ENCODE measurements around the gene HBS1L. TPM values are rescaled to one million over a fixed set of nuclear protein-coding genes. Genes with fewer than 3 reads are reported as not detected.

Gene HBS1L
- total and polyA plus RNA-seq, 10 of the 15 experiments (the other 5 are each of a cell fraction or from before 2014, with no cell fraction given): 58.7 to 142 (median 78.8) TPM

GRCh38 chr6:135084001-135084915 is 29.6 kb upstream of the HBS1L start:
- BruUV-seq (replicated peaks): no TSS peak
- H3K4me2 ChIP-seq (ENCODE audit: control insufficient read depth, insufficient read depth): no peak overlapping the region
- no peak overlapping the region for H3K4me3 ChIP-seq
- H3K9ac ChIP-seq (ENCODE audit: control insufficient read depth, insufficient read depth, low read length): no peak overlapping the region
- POLR2A ChIA-PET: interaction anchor here (1.4 to 1.7 kb wide), 2 partner anchors 9 to 80 kb away, joined by 3 to 9 read pairs; no protein-coding TSS in a partner anchor
- FAIRE-seq: no peak
- intact Hi-C loops (cut with micrococcal nuclease; ENCODE audit: unreplicated experiment): no loop called here
- SMC1A ChIA-PET (ENCODE audit: uncharacterized antibody, unreplicated experiment): interaction anchor here (0.6 to 8.1 kb wide), 16 partner anchors 8 to 386 kb away, joined by 3 to 56 read pairs (median 24); partner anchors contain the start of gene HBS1L
- RAD21 ChIA-PET (ENCODE audit: unreplicated experiment): interaction anchor here (0.6 to 6.0 kb wide), 13 partner anchors 9 to 106 kb away, joined by 3 to 75 read pairs (median 25); partner anchors contain the start of gene HBS1L
- CTCF ChIA-PET: interaction anchor here (0.6 to 6.1 kb wide), 4 partner anchors 9 to 175 kb away, joined by 3 to 46 read pairs (median 20); partner anchors contain the start of gene HBS1L
- H4K20me1 ChIP-seq (ENCODE audit: control insufficient read depth, insufficient read depth): no peaks in the 10 kb centered on the region
- H3K36me3 ChIP-seq (ENCODE audit: control insufficient read depth in 2 of 2, insufficient read depth in 2 of 2, low read length in 1 of 2): no peaks in the 10 kb centered on the region
- H3K79me2 ChIP-seq (ENCODE audit: control insufficient read depth, insufficient read depth, low read length): no peaks in the 10 kb centered on the region
- TF ChIP-seq CEBPB (IDR thresholded peaks at IDR 0.05; ENCODE audit: borderline replicate concordance in 1 of 2, low read depth in 2 of 2, low read length in 2 of 2): no peak
- TF ChIP-seq RUNX3 (IDR thresholded peaks at IDR 0.05; ENCODE audit: low read length): no peak
- TF ChIP-seq, protein P1, sequence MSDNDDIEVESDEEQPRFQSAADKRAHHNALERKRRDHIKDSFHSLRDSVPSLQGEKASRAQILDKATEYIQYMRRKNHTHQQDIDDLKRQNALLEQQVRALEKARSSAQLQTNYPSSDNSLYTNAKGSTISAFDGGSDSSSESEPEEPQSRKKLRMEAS (IDR thresholded peaks at IDR 0.05; ENCODE audit: low read depth, low read length): no peak
- no peak for TF ChIP-seq TARDBP (IDR thresholded peaks at IDR 0.05; ENCODE audit: borderline replicate concordance)
- TF ChIP-seq MXI1 (IDR thresholded peaks at IDR 0.05; ENCODE audit: low read depth, low read length): no peak
- TF ChIP-seq BACH1 (IDR thresholded peaks at IDR 0.05; ENCODE audit: borderline replicate concordance): no peak
- no peak for TF ChIP-seq ZBTB40 (IDR thresholded peaks at IDR 0.05; ENCODE audit: borderline replicate concordance)
- in situ Hi-C loops (cut with MboI): no loop called here
- H3K4me1 ChIP-seq (ENCODE audit: control insufficient read depth, insufficient read depth, low read length): peaks cover 31% of the 10 kb centered on the region
- H3K27me3 ChIP-seq (replicated peaks in 1 of 2; ENCODE audit: control insufficient read depth in 2 of 2, insufficient read depth in 2 of 2, low read length in 1 of 2): no peaks in the 10 kb centered on the region
- 39% methylated on average over 5 of the region's 5 CpGs for WGBS (ENCODE audit: insufficient coverage, insufficient replicate concordance, low lambda C conversion rate, missing lambda C conversion rate)
- no peak for ATAC-seq
- H3K9me3 ChIP-seq (replicated peaks; ENCODE audit: control insufficient read depth, insufficient read depth, low read length): peaks cover 2% of the 10 kb centered on the region; the same call in 1 of the 3 replicates
- no peak for DNase-seq (ENCODE audit: low read depth, low spot score)
- no peak overlapping the region; the same call in 1 of the 2 replicates for H2AFZ ChIP-seq (ENCODE audit: control insufficient read depth, low read depth, low read length)
- no peak overlapping the region for H3K27ac ChIP-seq (ENCODE audit: control insufficient read depth, insufficient read depth)

All from GM12878 (cell line).